T-helper 1 cell treated with Interleukin-12 subunit alpha and Interleukin-12 subunit beta and Interleukin-4 antibody, amounts not matched to agents 30 μg/mL and 1 μg/mL, for 36 hours (primary cell): ENCODE data around the gene GNG12.
A peak's percentile ranks its signal among the peaks of the same experiment; 100 is the strongest.
"Not testable (repeated sequence)": the region's sequence is repeated elsewhere in the genome, so short reads cannot be mapped to it uniquely, and the experiment has no call there.

Experiments
- H3K27ac Mint-ChIP-seq: one replicate; pipeline ENCODE4 v1.8.0; 2021; ENCODE audit warnings: mild to moderate bottlenecking, mixed read lengths
- H3K27me3 Mint-ChIP-seq: one replicate; pipeline ENCODE4 v1.8.0; 2021; ENCODE audit warnings: low read depth, mixed read lengths
- H3K36me3 Mint-ChIP-seq: one replicate; pipeline ENCODE4 v1.8.0; 2021; ENCODE audit warnings: low read depth, mixed read lengths
- H3K4me1 Mint-ChIP-seq: one replicate; pipeline ENCODE4 v1.8.0; 2021; ENCODE audit warnings: low read depth, mixed read lengths
- H3K4me3 Mint-ChIP-seq: one replicate; pipeline ENCODE4 v1.8.0; 2021; ENCODE audit warnings: mild to moderate bottlenecking, moderate library complexity, mixed read lengths
- H3K9me3 Mint-ChIP-seq: one replicate; pipeline ENCODE4 v1.8.0; 2021; ENCODE audit warnings: mixed read lengths

GNG12 gene

DNA sequence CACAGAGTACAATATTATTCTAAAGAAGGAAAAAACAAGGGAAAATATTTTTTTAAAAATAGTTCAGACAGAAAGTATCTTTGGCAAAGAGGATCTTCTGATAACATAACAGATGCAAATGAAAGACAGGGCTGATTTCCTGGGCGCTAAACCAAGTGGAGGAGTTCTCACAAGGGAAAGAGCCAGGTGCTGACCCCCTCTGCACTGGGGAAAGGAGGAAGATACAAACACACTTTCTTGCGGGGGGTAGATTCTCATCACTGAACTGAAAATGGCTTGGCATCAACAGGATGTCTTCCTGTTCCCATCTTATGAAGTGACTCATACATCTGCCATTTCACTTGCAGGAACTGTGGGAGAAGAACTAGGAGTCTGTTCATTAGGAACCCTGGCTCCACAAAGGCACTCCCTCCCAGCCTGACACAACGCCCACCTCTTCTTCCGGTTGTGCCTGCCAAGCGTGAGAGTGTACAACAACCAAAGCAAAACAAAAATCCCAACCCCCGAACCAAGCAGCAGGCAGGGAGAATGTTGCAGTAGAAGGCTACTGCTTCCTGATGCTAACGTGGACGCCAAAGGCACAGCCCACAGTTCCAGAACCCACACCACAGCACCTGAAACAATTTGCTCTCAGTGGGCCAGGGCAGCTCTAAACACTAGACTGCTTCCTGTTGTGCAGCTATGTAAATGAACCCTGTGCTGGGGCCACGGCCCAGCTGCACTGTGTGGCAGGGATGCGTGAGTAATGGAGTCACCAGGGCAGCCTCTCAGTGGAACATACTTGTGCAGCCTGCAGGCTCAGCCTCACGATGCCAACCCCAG lies 97.2 kb downstream of the GNG12 start:
- Mint-ChIP-seq H3K4me3 (peak overlapping the region; percentile 43), H3K27ac (peak overlapping the region; percentile 76), H3K36me3 (no peaks in the 10 kb centered on the region), H3K9me3 (no peaks in the 10 kb centered on the region), H3K4me1 (peaks cover 19% of the 10 kb centered on the region), H3K27me3 (no peaks in the 10 kb centered on the region)

DNA sequence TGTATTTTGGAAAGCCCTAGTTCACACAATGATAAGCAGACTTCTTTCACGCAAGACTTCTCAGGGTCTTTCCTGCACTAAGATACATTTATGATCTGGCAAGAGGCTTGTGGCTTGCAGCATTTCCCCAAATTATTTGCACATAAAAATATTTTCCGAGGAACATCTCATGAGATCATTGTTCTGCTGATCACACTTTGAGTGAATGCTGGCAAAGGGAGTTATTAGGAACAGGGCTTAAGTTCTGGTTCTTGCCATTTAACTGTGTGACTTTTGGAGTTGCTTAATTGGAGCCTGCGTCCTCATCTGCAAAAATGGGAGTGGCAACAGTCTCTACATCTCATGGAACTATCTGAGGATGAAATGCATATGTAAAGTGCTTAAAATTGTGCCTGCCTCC lies 98.1 kb downstream of the GNG12 start:
- Mint-ChIP-seq H3K27me3 (no peaks in the 10 kb centered on the region), H3K4me3 (no peak overlapping the region), H3K4me1 (peaks cover 19% of the 10 kb centered on the region), H3K36me3 (no peaks in the 10 kb centered on the region), H3K9me3 (no peaks in the 10 kb centered on the region), H3K27ac (no peak overlapping the region)

DNA sequence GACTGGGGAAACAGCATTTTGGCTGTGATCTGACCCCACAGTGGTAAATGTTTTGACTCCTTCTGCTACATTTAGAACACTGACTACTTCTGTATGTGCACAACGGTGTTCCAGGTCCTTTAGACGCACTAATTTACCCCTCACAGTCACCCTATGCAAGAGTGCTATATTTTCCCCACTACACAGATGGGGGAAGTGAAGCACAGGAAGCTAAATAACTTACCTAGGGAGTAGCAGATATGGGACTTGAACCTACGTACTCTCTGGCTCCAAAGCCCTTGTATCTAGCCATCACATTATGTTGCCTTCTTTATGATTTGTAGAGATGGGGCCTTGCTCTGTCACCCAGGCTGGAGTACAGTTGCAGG lies 99.0 kb downstream of the GNG12 start:
- no peaks in the 10 kb centered on the region for H3K36me3 Mint-ChIP-seq
- no peaks in the 10 kb centered on the region for H3K9me3 Mint-ChIP-seq
- H3K4me1 Mint-ChIP-seq, result peaks cover 24% of the 10 kb centered on the region
- H3K4me3 Mint-ChIP-seq, result no peak overlapping the region
- H3K27me3 Mint-ChIP-seq, result no peaks in the 10 kb centered on the region
- H3K27ac Mint-ChIP-seq, result no peak overlapping the region

DNA sequence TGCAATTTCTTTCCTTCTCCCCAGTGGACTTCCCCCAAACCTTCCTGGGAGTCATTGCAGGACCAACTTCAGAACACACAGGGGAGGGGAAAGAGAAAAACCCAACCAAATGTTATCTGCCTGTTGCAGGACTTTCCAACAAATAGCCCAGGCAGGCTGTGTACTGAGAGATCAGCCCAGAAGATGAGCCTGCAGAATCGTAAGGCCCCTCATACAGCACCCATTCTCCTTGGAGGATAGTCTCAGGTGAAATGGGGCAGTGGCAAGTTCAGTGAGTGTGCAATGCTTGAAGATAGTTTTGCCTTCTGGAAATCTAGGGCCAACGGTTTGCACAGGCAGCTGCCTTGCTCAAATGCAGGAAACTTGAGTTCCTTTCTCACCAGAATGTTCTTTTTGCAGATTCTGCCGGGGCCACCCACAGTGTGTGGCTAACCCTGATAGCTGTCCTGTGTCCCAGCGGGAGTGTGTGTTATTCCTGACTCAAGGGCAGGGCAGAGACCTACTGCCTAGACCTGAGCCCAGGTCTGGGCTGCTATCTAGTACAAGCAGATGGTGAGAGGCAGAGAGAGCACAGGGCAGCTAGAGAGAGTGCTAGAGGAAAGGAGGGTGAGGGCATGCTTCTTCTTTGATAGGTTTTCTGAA lies 99.5 kb downstream of the GNG12 start:
- Mint-ChIP-seq H3K4me3 (no peak overlapping the region), H3K9me3 (no peaks in the 10 kb centered on the region), H3K36me3 (no peaks in the 10 kb centered on the region), H3K4me1 (peaks cover 24% of the 10 kb centered on the region), H3K27ac (peak overlapping the region; percentile 51), H3K27me3 (no peaks in the 10 kb centered on the region)

GRCh38 chr1:67732750-67733151 lies 100.5 kb downstream of the GNG12 start:
- Mint-ChIP-seq H3K4me1 (peaks cover 24% of the 10 kb centered on the region), H3K27me3 (peaks cover 4% of the 10 kb centered on the region), H3K4me3 (no peak overlapping the region), H3K27ac (no peak overlapping the region), H3K36me3 (no peaks in the 10 kb centered on the region), H3K9me3 (no peaks in the 10 kb centered on the region)

DNA sequence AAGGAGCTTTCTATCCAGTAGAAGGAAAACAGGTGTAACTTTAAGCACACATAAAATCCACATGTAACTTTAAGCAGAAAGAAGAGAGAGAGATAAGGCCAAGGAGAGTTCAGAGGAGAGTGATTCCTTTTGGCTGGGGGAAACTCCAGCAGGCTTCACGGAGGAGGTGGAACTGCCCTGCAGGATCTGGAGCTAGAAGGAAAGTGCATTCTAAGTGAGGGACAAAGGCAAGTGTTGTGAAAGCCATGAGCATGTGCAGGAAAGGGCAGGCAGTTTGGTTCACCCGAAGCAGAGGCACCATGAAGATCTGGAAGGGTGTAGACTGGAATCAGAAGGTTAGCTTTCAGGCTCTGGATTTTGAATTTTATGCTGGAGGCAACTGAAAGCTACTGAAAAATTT lies 101.9 kb downstream of the GNG12 start:
- no peaks in the 10 kb centered on the region for H3K9me3 Mint-ChIP-seq
- H3K27me3 Mint-ChIP-seq, result peaks cover 4% of the 10 kb centered on the region
- H3K4me3 Mint-ChIP-seq, result no peak overlapping the region
- peaks cover 20% of the 10 kb centered on the region for H3K4me1 Mint-ChIP-seq
- no peak overlapping the region for H3K27ac Mint-ChIP-seq
- H3K36me3 Mint-ChIP-seq, result no peaks in the 10 kb centered on the region

DNA sequence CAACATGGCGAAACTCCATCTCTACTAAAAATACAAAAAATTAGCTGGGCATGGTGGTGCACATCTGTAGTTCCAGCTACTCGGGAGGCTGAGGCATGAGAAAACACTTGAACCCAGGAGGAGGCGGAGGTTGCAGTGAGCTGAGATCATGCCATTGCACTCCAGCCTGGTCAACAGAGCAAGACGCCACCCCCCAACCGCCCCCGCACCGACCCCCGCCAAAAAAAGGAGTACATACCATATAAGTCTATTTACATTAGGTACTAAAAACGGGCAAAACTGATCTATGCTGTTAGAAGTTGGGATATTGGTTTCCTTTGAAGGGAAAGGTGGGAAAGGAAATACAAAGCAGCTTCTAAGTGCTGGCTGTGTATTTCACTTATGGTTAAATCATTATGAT lies 103.0 kb downstream of the GNG12 start:
- not testable (repeated sequence) for H3K4me3 Mint-ChIP-seq, H3K9me3 Mint-ChIP-seq, H3K36me3 Mint-ChIP-seq, H3K27ac Mint-ChIP-seq, H3K27me3 Mint-ChIP-seq
- H3K4me1 Mint-ChIP-seq, result peaks cover 14% of the 10 kb centered on the region

- no peaks in the 10 kb centered on the region for H3K36me3 Mint-ChIP-seq
- H3K27me3 Mint-ChIP-seq, result peaks cover 4% of the 10 kb centered on the region
- no peak overlapping the region for H3K4me3 Mint-ChIP-seq
- no peaks in the 10 kb centered on the region for H3K9me3 Mint-ChIP-seq
- no peak overlapping the region for H3K27ac Mint-ChIP-seq
- peaks cover 14% of the 10 kb centered on the region for H3K4me1 Mint-ChIP-seq
Measured at GRCh38 chr1:67729872-67730271, 103.4 kb downstream of the GNG12 start.

GRCh38 chr1:67726224-67726623 lies 107.0 kb downstream of the GNG12 start:
- H3K36me3 Mint-ChIP-seq, result no peaks in the 10 kb centered on the region
- H3K9me3 Mint-ChIP-seq, result no peaks in the 10 kb centered on the region
- peaks cover 4% of the 10 kb centered on the region for H3K27me3 Mint-ChIP-seq
- H3K27ac Mint-ChIP-seq, result no peak overlapping the region
- H3K4me1 Mint-ChIP-seq, result peaks cover 8% of the 10 kb centered on the region
- H3K4me3 Mint-ChIP-seq, result no peak overlapping the region

- no peak overlapping the region for H3K27ac Mint-ChIP-seq
- H3K36me3 Mint-ChIP-seq, result no peaks in the 10 kb centered on the region
- peaks cover 4% of the 10 kb centered on the region for H3K27me3 Mint-ChIP-seq
- H3K4me1 Mint-ChIP-seq, result peaks cover 7% of the 10 kb centered on the region
- H3K4me3 Mint-ChIP-seq, result no peak overlapping the region
- no peaks in the 10 kb centered on the region for H3K9me3 Mint-ChIP-seq
Measured at GRCh38 chr1:67724928-67725560, 108.2 kb downstream of the GNG12 start.

DNA sequence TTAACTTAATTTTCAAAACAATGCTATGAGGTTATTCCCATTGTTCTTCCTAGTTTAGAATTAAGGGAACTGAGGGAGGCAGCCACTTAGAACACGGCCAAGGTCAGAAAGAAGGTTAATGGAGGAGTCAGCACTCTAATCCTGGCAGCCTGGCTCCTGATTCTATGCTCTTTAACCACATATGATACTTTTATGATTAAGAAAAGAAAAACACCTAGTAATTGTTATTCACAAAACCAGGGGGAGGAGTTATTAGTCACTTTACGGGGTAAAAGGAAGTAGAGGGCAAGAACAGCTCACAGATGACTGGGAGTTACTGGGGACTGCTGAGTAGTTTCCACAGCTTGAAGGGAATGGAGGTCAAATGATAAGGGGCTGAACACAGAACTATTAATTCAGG lies 109.6 kb downstream of the GNG12 start:
- Mint-ChIP-seq H3K36me3 (no peaks in the 10 kb centered on the region), H3K4me1 (peaks cover 3% of the 10 kb centered on the region), H3K9me3 (no peaks in the 10 kb centered on the region), H3K27ac (no peak overlapping the region), H3K4me3 (no peak overlapping the region), H3K27me3 (peaks cover 4% of the 10 kb centered on the region)

- Mint-ChIP-seq H3K4me1 (peaks cover 3% of the 10 kb centered on the region), H3K36me3 (no peaks in the 10 kb centered on the region), H3K4me3 (no peak overlapping the region), H3K27me3 (no peaks in the 10 kb centered on the region), H3K27ac (no peak overlapping the region), H3K9me3 (no peaks in the 10 kb centered on the region)
Measured at GRCh38 chr1:67723126-67723525, 110.1 kb downstream of the GNG12 start.

DNA sequence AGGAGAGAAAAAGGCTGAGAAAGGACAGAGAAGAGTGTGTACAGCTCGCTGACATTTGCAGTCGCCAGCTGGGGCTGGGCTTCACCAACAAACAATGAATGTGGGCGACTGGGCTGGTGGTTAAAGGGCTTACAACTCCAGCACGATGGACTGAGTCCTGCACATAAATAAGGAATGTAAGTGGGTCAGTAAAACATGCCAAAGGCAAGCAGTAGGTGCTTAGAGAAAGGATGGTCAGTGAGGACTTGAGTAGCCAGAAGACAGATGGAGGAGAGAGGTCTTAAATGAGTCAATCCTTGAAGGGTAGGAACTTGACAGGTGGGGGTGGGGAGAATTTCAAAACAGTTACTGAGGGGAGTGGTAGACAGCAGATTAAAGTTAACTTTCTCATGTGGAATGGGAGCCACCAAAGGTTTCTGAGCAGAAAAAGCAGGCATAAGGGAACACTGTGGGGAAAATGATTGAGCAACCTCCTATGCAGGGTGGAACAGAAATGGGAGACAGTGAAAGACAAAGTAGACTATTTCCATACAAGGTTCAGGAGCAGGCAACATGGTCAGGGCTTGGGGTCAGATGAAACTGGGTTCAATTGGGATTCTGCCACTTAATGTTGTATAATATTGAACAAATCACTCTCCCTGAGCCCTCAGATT lies 110.8 kb downstream of the GNG12 start:
- Mint-ChIP-seq H3K27ac (no peak overlapping the region), H3K9me3 (no peaks in the 10 kb centered on the region), H3K4me1 (peaks cover 3% of the 10 kb centered on the region), H3K27me3 (no peaks in the 10 kb centered on the region), H3K4me3 (no peak overlapping the region), H3K36me3 (no peaks in the 10 kb centered on the region)

DNA sequence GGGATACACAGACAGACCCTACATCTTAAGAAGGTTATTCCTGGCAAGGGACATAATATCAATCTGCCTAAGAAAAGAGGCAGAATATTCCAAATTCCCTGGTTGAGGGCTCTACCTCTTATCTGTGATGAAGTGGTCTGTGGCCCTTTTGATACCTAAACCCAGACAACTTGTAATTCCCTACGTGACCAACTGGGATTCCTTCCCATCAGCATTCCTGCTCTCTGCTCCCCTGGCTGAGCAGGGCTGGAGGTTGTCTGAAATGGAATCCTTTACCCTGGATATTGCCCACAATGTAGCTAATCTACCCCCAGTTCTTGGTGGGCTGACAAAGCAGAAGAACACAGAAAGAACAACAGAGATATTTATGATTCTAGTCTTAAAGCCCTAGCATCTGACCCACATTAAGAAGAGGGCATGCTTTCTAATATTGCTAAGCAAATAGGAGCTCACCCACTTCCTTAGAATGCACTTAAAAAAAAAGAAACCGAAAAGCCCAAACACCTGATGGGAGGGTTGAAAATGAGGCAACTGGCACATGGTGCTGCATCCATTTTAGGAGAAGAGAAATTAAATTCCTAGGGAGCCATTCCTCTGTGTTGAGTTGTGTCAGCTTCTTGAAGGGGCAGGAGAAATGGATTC lies 111.5 kb downstream of the GNG12 start:
- no peaks in the 10 kb centered on the region for H3K36me3 Mint-ChIP-seq
- H3K27me3 Mint-ChIP-seq, result no peaks in the 10 kb centered on the region
- no peak overlapping the region for H3K4me3 Mint-ChIP-seq
- no peaks in the 10 kb centered on the region for H3K9me3 Mint-ChIP-seq
- no peak overlapping the region for H3K27ac Mint-ChIP-seq
- peaks cover 3% of the 10 kb centered on the region for H3K4me1 Mint-ChIP-seq
